Astrocyte (in vitro differentiated cells and primary cell): ENCODE measurements around the gene RALB.

Experiments used
- CTCF ChIP-seq: IDR thresholded peaks from 2 replicates; pipeline ENCODE4 v1.5.1; 2011; ENCODE audit warnings: low read depth, mild to moderate bottlenecking, inconsistent platforms, low read length, moderate library complexity; ENCODE audit not compliant: insufficient read depth
- EZH2 ChIP-seq: IDR thresholded peaks from 2 replicates; pipeline ENCODE4 v1.6.1; 2012; ENCODE audit warnings: mild to moderate bottlenecking, low read length, inconsistent platforms; ENCODE audit not compliant: insufficient read depth

DNA sequence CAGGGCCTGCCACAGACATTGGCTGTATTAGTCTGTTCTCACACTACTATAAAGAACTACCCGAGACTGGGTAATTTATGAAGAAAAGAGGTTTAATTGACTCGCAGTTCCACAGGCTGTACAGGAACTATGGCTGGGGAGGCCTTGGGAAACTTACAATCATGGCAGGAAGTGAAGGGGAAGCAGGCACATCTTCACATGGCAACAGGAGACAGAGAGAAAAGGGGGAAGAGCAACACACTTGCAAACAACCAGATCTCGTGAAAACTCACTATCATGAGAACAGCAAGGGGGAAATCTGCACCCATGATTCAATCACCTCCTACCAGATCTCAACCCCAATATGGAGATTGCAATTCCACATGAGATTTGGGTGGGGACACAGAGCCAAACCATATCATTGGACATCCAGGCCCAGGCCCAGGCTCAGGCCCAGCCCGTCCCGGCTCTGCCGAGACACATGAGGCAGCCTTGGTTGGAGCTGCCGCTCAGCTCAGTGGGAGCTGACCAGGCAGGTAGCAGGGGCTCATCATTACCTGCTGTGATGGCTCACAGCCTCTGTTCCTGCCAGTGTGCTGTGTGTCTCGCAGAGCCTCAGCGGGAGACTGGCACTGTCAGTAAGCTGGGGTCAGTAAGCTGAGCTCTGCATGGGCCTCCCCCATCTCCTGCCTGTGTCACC, 8.6 kb upstream of the RALB start:
- TF ChIP-seq CTCF, result no peak
- TF ChIP-seq EZH2, result no peak
